GM12865 (cell line): Measurements from ENCODE around the gene PRKCA.

ENCODE experiments used
- DNase-seq: peaks from one replicate; pipeline ENCODE4 v3.0.0; 2010; ENCODE audit warnings: low read depth
- H3K4me3 ChIP-seq: 2 replicates; pipeline ENCODE4 v1.5.1; 2011; ENCODE audit warnings: mild to moderate bottlenecking, low read depth, low read length, control low read depth
- TF ChIP-seq, protein P1 (sequence below): IDR thresholded peaks from 2 replicates; pipeline ENCODE4 v1.5.1; 2011; ENCODE audit warnings: low read length, control low read depth, low read depth, inconsistent platforms; ENCODE audit not compliant: insufficient read depth; ENCODE audit errors: missing control alignments

PRKCA gene

DNA sequence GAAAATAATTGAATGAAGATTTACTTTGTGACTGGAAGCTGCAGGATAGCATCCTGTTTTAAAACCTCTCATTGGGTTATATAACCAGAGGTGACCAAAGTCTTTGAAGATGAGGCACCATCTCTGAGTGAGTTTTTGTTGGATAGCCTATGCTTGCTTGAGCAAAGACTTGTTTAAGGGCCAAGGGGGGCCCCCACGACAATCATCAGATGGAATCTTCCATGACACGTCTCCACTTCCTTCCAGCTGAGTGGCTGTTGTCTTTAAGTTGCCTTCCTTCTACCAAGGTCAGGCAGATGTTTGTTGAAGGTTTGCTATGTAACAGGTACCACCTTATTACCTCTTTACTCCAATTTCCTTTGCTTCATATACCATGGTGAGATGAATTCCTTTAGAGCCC, 188.8 kb downstream of the PRKCA start:
- no peak overlapping the region for H3K4me3 ChIP-seq
- no peak for DNase-seq
- TF ChIP-seq, protein P1, sequence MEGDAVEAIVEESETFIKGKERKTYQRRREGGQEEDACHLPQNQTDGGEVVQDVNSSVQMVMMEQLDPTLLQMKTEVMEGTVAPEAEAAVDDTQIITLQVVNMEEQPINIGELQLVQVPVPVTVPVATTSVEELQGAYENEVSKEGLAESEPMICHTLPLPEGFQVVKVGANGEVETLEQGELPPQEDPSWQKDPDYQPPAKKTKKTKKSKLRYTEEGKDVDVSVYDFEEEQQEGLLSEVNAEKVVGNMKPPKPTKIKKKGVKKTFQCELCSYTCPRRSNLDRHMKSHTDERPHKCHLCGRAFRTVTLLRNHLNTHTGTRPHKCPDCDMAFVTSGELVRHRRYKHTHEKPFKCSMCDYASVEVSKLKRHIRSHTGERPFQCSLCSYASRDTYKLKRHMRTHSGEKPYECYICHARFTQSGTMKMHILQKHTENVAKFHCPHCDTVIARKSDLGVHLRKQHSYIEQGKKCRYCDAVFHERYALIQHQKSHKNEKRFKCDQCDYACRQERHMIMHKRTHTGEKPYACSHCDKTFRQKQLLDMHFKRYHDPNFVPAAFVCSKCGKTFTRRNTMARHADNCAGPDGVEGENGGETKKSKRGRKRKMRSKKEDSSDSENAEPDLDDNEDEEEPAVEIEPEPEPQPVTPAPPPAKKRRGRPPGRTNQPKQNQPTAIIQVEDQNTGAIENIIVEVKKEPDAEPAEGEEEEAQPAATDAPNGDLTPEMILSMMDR: no peak

DNA sequence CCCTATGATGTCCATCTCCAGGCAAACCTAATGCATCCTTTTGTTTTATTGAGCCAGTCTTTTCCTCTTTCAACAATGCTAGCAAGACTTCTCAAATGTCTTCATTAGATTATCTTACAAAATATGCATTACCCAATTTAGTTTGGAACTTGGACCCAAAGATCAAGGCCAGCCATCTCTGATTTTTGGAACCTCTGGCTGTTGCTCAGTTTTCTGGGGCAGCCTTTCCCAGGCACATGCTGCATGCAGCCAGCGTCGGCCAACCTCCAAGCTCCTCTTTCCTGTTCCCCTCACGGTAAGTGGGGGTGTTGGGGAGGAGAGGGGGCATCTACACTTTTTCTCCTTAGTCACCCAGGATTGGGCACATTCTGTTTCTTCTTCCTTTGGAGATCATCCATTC, 189.3 kb downstream of the PRKCA start:
- TF ChIP-seq, protein P1: no peak
- H3K4me3 ChIP-seq: no peak overlapping the region
- no peak for DNase-seq

DNA sequence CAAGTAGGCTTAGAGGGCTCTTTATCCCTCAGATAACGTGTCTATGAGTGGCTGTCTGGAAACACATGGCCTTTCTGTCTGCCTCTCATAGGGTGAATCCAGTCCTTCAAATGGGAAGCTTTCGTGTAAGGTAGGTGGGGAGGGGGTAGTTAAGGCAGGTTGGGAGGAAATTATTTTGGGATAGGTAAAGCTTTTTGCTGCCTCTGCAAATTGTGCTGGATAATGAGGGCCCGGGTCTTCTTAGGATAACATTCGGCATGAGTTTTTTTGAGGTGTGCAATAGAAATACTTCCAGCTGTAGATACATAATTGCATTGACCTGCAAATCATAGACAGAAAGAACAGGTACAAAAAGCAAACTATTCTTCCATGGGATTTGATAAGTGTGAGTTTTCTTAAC, 189.7 kb downstream of the PRKCA start:
- DNase-seq: no peak
- no peak overlapping the region for H3K4me3 ChIP-seq
- TF ChIP-seq, protein P1: no peak

DNA sequence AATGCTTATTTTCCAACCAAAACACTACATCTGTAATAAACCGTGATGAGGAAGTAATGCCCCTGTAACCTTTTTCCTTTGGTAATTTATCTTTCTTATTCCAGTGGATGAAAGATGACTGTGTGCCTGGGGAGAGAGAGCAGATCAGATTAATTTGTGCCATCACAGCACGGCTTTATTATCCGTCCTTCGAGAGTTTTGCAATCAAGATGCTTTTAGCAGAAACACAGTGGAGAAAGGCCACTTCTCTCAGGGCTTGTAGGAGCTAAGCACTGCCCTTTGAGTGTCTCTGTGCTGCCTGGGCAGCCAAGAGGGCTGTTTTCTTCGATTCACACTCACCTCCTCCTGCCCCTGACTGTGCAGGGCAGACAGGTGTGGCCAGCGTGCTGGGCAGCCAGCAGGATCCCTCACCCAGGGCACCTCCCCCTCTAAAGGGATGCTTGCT, 190.2 kb downstream of the PRKCA start:
- DNase-seq: no peak
- no peak overlapping the region for H3K4me3 ChIP-seq
- TF ChIP-seq, protein P1: no peak

DNA sequence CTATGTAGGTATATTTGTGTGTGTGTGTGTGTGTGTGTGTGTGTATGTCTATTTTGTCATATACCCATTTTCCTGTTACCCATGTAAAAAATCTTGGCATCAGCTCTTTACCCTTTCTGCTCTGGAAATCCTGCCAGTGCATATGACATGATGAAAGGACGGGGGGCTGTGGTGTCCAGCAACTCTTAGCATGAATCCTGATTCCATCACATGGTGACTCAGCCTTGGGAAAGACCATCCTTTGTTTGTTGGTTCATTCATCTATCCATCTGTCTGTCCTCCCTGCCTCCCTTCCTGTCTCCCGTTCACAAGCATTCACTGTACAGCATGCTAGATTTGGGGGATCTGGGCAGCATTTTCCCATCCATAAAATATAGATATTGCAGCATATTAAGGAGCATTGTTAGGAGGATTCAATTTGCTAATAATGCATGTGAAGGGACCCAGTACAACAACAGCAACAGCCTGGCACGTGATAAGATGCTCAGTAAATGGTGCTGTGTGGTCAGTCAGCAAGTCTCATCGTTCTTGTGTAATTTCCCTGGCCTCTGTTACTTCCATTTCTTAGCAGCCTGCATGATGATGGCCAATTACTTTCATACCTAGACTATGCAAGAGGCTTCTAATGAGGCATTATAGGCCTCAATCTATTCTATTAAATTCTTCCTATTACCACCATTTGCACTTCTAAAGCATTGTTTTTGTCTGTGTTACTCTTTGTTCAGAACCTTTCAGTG, 191.0 kb downstream of the PRKCA start:
- H3K4me3 ChIP-seq: no peak overlapping the region
- TF ChIP-seq, protein P1: no peak
- no peak for DNase-seq

DNA sequence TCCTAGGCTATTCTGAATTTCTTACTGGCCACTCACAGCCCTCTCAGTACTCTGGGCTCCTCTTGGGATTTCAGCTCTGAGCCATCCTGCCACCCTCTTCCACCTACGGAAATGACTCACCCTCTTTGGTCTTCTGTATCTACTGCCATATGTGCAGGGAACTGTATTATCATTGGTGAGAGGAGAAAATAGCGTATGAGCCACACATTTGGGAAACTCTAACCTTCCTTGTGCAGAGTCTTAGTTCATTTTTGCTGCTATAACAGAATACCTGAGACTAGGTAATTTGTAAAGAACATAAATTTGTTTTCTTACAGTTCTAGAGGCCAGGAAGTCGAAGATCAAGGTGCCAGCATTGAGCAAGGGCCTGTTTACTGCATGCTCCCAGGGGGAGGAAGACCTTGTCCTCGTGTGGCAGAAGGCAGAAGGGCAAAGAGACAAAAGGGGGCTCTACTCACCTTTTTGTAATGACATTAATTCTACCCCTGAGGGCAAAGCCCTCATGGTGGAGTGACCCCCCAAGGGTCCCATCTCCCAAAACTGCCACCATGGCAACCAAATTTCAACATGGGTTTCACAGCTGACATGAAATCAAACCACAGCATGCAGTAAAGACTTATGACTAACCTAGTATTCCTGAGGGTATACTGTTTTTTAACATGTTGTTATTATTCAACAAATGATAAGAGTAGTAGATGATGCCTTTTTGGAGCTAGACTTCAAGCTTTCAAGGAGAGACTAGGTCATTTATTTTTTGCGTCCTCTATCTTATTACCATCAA, 191.8 kb downstream of the PRKCA start:
- TF ChIP-seq, protein P1: no peak
- no peak overlapping the region for H3K4me3 ChIP-seq

DNA sequence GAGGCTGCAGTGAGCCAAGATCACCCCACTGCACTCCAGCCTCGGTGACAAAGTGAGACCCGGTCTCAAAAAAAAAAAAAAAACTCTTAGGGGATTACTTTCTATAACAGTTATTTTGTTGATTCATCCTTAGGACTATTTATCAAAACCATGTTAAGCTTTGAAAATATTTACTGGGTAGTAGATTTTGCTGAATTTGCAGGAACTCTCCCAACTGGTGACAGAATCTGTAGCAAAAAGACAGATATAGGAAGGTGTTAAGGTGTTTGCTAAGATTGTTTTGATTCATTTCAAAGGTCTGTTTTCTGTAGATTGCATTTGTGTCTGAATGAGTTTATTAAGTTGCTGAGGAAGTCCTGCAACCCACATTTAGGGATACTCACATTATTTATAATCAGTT, 192.6 kb downstream of the PRKCA start:
- TF ChIP-seq, protein P1: no peak
- no peak overlapping the region for H3K4me3 ChIP-seq
- no peak for DNase-seq

More for the DNA sequence above, 191.8 kb downstream of the PRKCA start:
- no peak for DNase-seq
